Fibroblast of skin of abdomen (primary cell): ENCODE measurements around the gene WBP4. TPM values are rescaled to one million over a fixed set of nuclear protein-coding genes. Genes with fewer than 3 reads are reported as not detected.
A peak's percentile ranks its signal among the peaks of the same experiment; 100 is the strongest.
"Not testable (repeated sequence)": the region's sequence is repeated elsewhere in the genome, so short reads cannot be mapped to it uniquely, and the experiment has no call there.

Experiments
- DNase-seq: peaks from one replicate; pipeline ENCODE4 v3.0.0-alpha.2; 2013
- polyA plus RNA-seq, 2 experiments: library from polyadenylated mRNA; unstranded; fragments of 120-200 nt; gene quantifications; one replicate each; pipeline ENCODE4 v1.2.1, GENCODE V29; 2013; ENCODE audit not compliant: insufficient read length in 2 of 2

WBP4 gene, protein sequence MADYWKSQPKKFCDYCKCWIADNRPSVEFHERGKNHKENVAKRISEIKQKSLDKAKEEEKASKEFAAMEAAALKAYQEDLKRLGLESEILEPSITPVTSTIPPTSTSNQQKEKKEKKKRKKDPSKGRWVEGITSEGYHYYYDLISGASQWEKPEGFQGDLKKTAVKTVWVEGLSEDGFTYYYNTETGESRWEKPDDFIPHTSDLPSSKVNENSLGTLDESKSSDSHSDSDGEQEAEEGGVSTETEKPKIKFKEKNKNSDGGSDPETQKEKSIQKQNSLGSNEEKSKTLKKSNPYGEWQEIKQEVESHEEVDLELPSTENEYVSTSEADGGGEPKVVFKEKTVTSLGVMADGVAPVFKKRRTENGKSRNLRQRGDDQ
- 14.7 TPM for polyA plus RNA-seq (2013, experiment 1 of 2; ENCODE audit: insufficient read length)
- polyA plus RNA-seq (2013, experiment 2 of 2; ENCODE audit: insufficient read length): 14.1 TPM

- DNase-seq: peak; percentile 96
Observed at GRCh38 chr13:41061075-41061913, at the start of gene WBP4. Gene WBP4, plus strand, starts transcription at chr13:41061509. Its CDS starts 165 bp downstream, at chr13:41061674.

DNA sequence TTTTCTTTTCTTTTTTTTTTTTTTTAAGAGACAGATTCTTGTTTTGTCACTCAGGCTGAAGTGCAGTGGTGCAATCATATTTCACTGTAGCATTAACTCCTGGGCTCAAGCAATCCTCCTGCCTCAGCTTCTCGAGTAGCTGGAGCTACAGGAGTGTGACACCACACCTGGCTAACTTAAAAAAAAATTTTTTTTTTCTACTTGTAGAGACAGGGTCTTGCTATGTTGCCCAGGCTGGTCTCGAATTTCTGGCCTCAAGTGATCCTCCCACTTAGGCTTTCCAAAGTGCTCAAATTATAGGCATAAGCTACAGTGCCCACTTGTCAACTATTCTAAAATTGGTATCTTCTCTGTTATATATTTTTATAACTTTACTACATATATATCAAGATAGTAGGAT lies 48.8 kb upstream of the WBP4 start:
- DNase-seq: no peak

DNA sequence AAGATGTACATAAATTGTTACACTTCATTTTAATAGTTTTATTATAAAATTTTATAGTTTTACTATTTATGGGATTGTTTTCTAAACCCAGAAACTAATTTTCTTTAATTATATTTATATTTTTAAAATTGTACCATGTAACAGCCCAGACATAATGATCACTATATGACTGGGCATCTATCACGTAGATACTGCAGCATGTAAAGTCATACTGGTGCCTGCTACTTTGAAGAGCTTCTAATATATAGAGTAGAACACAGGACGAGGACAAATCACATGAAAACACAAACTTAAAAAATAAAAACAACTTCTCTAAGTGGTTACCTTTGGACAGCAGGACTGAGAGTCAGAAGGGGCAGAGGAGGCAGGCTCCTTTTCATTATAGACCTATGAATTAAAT lies 47.5 kb upstream of the WBP4 start:
- no peak for DNase-seq

DNA sequence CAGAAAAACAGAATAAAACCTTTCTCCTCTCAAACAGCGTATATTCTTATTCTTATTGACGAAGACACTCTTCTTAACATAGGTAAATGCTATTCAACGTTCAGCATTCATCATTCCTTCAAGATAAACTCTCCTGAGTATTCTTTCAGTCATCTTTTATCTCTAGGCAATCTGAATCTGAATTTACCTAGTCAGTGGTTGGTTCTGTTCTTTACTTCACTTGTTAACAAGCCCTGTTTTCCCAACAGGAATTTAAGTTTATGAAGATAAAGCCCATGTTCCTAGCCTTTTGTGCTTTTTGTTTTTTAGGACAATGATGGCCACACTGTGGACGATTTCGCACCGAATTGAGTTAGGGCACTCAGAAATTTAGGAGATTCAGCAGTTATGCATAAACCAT lies 45.4 kb upstream of the WBP4 start:
- no peak for DNase-seq

DNA sequence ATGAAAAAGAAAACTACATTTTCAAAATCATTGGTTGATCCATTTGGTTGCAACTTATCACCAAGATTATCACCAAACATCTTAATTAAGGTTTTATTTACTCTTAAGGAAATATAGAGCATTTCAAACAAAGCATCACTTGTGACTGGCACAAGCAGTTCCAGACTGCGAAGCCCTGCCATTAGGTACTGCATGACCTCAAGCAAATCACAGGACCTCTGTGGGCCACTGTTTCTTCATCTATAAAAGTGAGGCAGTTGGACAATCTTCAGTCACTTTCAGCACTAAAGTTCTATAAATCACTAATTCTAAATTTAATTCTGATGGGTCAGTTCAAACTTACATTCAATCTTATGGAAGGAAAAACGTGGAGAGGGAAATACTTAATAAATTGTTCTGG lies 44.1 kb upstream of the WBP4 start:
- DNase-seq: no peak

GRCh38 chr13:41017817-41018601 lies 43.3 kb upstream of the WBP4 start:
- DNase-seq: no peak

DNA sequence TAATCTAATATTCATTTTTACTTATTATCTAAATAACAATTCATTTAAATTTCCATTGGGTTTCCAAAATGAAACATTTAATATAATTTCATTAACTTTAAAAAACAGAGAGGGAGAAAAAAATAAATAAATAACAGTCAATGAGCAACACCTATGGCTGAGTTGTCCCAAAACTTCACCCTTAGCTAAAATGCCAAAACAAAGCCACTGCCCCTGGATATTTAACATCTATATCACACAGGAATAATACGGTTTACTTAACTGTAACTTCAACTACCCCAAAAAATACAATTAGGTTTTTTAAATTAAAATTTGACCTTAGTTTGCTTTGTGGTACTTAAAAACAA lies 42.7 kb upstream of the WBP4 start:
- DNase-seq: no peak

DNA sequence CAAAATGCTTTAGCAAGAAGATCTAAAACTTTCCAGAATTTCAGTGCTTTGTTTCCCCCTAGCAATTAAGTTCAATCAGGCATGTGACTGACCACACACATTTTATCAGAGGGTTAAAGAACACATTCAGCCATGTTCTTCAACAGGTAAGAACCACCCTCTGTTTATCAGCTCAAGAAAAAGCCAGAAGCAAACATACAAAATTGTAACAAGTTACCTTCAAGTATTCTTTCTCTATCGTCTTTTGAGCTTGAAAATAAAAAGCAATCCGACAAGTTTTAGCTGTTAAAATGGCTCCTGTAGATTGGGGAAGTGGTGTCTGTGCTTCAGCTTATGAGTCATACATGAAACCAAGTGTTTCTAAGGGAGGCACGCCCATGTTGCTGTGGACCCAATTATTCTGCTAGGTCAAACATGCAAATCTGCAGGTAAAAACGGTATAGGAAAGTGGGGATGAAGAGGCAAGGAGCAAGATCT lies 42.3 kb upstream of the WBP4 start, which contains the start of gene ELF1:
TSS of gene ELF1 (minus strand) at position 306 of the 477 bp plus-strand sequence. CDS start 37,262 bp downstream, outside the sequence.
- DNase-seq: peak; percentile 33

GRCh38 chr13:41019578-41020347 lies 41.5 kb upstream of the WBP4 start:
- DNase-seq: no peak

GRCh38 chr13:41025518-41025917 lies 35.8 kb upstream of the WBP4 start:
- DNase-seq: no peak

DNA sequence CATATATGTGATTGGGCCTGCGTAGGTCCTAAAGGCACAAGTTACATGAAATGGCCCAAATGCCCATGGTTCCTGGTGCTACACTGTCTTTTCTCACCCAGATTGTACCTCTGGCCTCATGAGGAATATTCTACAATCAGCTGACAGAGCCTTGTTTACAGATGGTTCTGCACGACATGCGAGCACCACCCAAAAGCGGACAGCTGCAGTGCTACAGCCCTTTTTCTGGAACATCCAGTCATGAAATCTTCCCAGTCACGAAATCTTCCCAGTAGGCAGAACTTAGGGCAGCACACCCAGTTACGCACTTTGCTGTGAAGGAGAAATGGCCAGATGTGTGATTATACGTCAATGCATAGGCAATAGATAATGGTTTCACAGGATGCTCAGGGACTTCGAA lies 34.5 kb upstream of the WBP4 start:
- no peak for DNase-seq

GRCh38 chr13:41028051-41028450 lies 33.3 kb upstream of the WBP4 start:
- DNase-seq: no peak

DNA sequence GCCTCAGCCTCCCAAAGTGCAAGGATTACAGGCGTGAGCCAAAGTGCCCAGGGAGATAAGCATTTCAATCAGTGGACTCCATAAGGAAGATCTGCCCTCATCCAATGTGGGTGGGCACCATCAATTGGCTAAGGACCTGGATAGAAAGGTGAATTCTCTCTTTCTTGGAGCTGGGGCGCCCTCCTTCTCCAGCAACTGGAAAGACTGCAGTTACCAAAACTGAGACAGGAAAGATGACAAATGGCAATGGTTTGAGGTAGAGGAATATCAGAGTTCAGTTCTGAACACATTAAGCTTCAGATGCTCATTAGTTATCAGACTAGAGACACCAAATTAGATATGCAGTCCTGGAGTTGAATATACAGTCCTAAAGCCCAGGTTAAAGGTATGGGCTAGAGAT lies 31.7 kb upstream of the WBP4 start:
- DNase-seq: no peak

DNA sequence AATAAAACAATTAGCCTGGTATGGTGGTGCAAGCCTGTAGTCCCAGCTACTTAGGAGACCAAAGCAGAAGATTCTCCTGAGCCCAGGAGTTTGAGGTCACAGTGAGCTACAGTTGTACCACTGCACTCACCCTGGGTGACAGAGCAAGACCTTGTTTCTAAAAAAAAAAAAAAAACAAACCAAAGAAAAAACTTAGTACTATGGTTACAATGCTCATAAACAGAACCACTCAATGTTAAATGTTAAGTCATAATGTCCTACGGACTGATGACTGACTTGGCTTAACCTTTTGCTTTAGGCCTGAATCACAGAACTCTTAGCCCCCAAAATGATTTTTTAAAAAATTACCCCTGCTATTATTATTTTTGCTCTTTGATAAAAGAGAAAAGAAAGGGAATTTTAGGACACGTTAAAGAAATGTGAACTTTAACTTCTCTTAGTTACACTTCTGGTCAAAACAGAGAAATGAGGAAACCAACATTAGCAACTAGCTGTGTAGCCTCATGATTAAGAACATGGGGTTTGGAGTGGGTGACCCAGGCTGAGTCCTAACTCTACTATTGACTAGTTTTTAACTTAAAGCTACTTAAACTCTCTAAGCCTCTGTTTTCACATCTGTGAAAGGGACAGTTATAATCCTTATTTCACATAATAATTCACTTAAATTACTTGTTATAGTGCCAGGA lies 28.5 kb upstream of the WBP4 start:
- DNase-seq: no peak

DNA sequence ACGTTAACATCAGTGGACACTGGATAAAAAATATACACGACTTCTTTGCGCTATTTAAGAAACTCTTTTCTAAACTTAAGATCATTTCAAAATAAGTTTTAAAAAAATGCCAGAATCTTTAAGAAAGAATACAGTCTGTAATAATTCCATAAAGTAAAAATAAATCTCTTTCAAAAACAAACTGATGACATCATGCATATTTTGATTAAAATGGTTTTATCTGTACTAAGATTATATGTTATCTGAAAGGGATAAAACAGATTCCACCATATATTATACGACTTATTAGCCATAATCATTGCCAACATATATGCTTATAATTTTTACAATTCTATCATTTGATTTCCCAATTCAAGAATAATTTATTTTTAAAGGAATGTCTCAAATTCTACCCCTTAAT lies 26.9 kb upstream of the WBP4 start:
- no peak for DNase-seq

DNA sequence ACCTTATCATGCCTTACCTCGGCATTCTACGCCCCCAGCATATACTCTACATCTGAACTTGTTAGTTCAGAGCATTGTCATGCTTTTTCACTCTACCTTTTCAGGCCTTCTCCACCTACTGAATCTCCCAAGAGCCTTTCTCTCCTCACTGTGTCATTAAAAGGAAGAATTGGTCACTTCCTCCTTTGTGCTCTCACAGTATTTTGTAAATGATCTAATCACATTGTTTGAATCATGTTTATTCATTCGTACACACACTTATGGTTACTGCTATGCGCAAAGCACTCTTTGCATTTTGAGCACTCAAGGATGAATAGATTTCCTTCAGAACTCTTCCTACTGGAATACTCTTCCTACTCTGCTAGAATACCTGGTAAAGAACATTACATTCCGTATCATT lies 26.4 kb upstream of the WBP4 start:
- DNase-seq: no peak

DNA sequence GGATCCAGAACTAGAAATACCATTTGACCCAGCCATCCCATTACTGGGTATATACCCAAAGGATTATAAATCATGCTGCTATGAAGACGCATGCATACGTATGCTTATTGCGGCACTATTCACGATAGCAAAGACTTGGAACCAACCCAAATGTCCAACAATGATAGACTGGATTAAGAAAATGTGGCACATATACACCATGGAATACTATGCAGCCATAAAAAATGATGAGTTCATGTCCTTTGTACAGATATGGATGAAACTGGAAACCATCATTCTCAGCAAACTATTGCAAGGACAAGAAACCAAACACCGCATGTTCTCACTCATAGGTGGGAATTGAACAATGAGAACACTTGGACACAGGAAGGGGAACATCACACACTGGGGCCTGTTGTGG lies 24.8 kb upstream of the WBP4 start:
- not testable (repeated sequence) for DNase-seq

- no peak for DNase-seq
Observed at GRCh38 chr13:41039746-41040145, 21.6 kb upstream of the WBP4 start.

DNA sequence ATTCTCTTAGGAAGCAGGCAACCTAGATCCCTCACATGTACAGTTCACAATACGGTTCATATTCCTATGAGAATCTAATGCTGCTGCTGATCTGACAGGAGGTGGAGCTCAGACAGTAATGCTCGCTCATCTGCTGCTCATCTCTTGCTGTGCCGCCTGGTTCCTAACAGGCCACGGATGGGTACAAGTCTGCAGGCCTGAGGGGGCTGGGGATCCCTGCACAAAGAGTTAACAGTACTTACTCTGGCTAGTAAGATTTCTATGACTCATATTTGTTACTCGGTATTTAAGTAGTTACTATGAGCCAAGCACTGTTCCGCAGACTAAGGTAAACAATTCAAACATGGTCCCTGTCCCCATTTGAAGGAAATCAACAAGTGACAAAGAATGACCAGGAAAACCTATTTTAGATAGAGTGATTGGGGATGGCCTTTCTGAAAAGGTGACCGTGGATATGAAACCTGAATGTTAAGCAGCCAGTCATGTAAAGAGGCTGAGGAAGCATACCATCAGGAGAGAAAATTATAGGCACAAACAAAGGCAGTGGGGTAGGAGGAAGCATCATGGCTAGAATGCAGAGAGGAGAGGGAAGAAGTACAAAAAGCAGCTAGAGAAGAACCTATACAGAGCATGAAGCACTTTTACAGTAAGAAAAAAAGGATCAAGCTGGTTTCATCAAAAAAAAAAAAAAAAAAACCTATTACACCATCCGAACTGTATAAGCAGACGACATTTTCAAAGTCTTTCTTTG lies 20.6 kb upstream of the WBP4 start:
- DNase-seq: no peak

GRCh38 chr13:41042419-41042818 lies 18.9 kb upstream of the WBP4 start:
- DNase-seq: not testable (repeated sequence)

DNA sequence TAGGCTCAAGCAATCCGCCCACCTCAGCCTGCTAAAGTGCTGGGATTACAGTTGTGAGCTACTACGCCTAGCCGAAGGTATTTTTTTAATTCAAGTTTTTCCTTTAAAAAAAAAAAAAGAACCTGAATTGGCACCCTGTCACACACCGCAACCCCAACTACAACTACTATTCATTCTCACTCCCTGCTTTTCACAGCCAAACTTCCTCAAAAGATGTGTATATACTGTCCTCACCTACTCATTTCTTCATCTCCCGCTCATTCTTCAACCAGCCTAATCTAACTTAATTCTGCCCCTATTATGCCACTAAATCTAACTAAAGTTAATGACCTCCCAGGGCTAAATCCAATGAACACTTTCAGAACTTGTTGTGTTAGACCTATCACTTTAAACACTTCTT lies 12.7 kb upstream of the WBP4 start:
- DNase-seq: no peak
